Breast epithelium (tissue), 4 donors: Measurements from ENCODE around the gene SLC2A10. TPM values are rescaled to one million over a fixed set of nuclear protein-coding genes. Genes with fewer than 3 reads are reported as not detected.

Experiments used
- DNase-seq, 2 donors: peaks; one replicate each; pipeline ENCODE4 v3.0.0-alpha.2; 2019; ENCODE audit warnings: low spot score in 2 of 2
- H3K27ac ChIP-seq, 2 donors: fragments of 200-600 bp; sonication (generic) in 1 of 2; one replicate each; pipeline ENCODE4 v1.5.1; 2016 to 2019; ENCODE audit warnings: mild to moderate bottlenecking in 1 of 2
- H3K27me3 ChIP-seq, 2 donors: fragments of 200-600 bp; sonication (generic) in 1 of 2; one replicate each; pipeline versions ENCODE4 v1.5.1 to v1.6.0; 2017 to 2019; ENCODE audit warnings: control low read depth in 1 of 2, mild to moderate bottlenecking in 1 of 2
- H3K36me3 ChIP-seq: fragments of 200-600 bp; one replicate; pipeline ENCODE4 v1.5.1; 2019
- H3K4me1 ChIP-seq, 2 donors: fragments of 200-600 bp; sonication (generic); one replicate each; pipeline ENCODE4 v1.5.1; 2016 to 2019; ENCODE audit warnings: control low read depth in 1 of 2
- H3K4me3 ChIP-seq, 3 donors: fragments of 200-600 bp; sonication (generic); 1 replicate in 2 of 3; 2 replicates in 1 of 3; pipeline ENCODE4 v1.5.1; 2016 to 2019; ENCODE audit warnings: mild to moderate bottlenecking in 3 of 3, moderate library complexity in 2 of 3
- H3K9me3 ChIP-seq, 2 donors: fragments of 200-600 bp; sonication (generic) in 1 of 2; one replicate each; pipeline ENCODE4 v1.5.1; 2016 to 2019; ENCODE audit warnings: control low read depth in 1 of 2
- POLR2A ChIP-seq: fragments of 450-650 bp; IDR thresholded peaks from one replicate; pipeline ENCODE4 v1.6.1; 2016; ENCODE audit warnings: antibody characterized with exemption, mild to moderate bottlenecking, moderate library complexity
- POLR2AphosphoS5 ChIP-seq, 3 donors: sonication (generic); formaldehyde crosslinking; IDR thresholded peaks; one replicate each; pipeline ENCODE4 v1.6.1; 2017; ENCODE audit warnings: antibody characterized with exemption in 3 of 3
- intact Hi-C: fragments of 100-400 bp; cut with DNase I; formaldehyde crosslinking; loops from one replicate; pipeline ENCODE4 v1.15.1; 2023; ENCODE audit warnings: low total_unique reads
- total RNA-seq, 3 donors: library from RNA; depleted of rRNA; stranded (reverse); fragments of >200 nt; gene quantifications; one replicate each; pipeline ENCODE4 v1.1.0, GENCODE V29; 2016
- TF ChIP-seq, protein P1 (sequence below), 3 donors: fragments of 450-650 bp; IDR thresholded peaks; one replicate each; pipeline ENCODE4 v1.5.1; 2016 to 2017; ENCODE audit warnings: antibody characterized with exemption in 3 of 3, mild to moderate bottlenecking in 3 of 3, moderate library complexity in 3 of 3

The SLC2A10 gene
- total RNA-seq, 3 donors from 2014 or later = 19.8 to 42.9 (median 26.9) TPM

DNA sequence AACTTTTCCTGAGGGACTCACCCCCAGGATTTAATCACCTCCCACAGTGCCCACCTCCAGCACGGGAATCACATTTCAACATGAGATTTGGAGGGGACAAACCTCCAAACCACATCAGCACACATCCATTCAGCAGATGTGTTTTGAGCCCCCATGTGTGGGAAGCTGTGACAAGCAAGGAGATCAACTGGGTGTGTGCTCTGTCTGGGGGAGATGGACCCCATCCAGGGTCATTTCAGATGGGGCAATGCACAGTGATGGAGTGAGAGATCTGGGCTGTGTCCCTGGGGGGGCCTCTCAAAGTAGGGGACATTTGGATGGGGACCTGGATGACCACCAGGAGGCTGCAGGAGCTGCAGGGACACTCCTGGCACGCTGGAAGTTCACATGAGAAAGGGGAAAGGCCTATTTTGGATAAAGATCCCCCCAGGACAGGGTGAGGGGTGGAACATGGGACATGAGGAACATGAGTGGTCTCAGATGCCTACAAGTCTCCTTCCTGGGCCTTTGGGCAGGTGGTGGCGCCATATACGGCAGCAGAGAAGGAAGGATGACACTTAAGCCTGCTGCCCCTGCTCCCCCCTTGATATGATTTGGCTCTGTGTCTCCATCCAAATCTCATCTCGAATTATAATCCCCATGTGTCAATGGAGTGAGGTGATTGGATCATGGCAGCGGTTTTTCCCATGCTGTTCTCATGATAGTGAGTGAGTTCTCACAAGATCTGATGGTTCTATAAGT, 49.6 kb downstream of the SLC2A10 start:
- Histone ChIP-seq H3K36me3 (no peaks in the 10 kb centered on the region), H3K4me3 (no peak overlapping the region), H3K27me3 (no peaks in the 10 kb centered on the region), H3K9me3 (no peaks in the 10 kb centered on the region), H3K4me1 (peaks cover 0 to 4% of the 10 kb centered on the region in 2 donors), H3K27ac (no peak overlapping the region)
- no peak for TF ChIP-seq POLR2A
- TF ChIP-seq, protein P1, sequence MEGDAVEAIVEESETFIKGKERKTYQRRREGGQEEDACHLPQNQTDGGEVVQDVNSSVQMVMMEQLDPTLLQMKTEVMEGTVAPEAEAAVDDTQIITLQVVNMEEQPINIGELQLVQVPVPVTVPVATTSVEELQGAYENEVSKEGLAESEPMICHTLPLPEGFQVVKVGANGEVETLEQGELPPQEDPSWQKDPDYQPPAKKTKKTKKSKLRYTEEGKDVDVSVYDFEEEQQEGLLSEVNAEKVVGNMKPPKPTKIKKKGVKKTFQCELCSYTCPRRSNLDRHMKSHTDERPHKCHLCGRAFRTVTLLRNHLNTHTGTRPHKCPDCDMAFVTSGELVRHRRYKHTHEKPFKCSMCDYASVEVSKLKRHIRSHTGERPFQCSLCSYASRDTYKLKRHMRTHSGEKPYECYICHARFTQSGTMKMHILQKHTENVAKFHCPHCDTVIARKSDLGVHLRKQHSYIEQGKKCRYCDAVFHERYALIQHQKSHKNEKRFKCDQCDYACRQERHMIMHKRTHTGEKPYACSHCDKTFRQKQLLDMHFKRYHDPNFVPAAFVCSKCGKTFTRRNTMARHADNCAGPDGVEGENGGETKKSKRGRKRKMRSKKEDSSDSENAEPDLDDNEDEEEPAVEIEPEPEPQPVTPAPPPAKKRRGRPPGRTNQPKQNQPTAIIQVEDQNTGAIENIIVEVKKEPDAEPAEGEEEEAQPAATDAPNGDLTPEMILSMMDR (IDR thresholded peaks at IDR 0.05) = no peak
- TF ChIP-seq POLR2AphosphoS5 (IDR thresholded peaks at IDR 0.05) = no peak
- intact Hi-C loops = no loop called here
- no peak for DNase-seq

DNA sequence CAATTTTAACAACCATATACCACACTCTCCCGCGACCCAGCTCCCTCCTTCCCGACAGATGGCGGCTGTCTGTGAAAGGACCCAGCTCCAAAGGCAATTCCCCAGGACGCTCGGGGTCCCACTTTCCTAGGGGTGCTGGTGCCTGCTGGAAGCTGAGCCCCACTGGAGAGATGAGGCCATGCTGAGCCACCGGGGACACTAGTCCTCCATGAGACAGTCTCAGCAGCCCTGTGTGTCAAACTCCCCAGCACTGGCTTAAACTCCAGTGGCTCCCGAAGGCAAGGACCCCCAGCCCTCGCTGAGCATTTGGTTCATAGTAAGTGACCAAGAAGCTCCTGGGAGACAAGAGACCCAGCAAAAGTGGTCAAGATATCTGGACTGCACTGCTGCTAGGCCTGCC, 52.1 kb downstream of the SLC2A10 start:
- no peak overlapping the region for H3K27ac ChIP-seq
- no peaks in the 10 kb centered on the region for H3K27me3 ChIP-seq
- intact Hi-C loops = no loop called here
- no peaks in the 10 kb centered on the region for H3K36me3 ChIP-seq
- no peak for DNase-seq
- H3K4me1 ChIP-seq = peaks cover 0 to 4% of the 10 kb centered on the region in 2 donors
- no peaks in the 10 kb centered on the region for H3K9me3 ChIP-seq
- TF ChIP-seq POLR2A (no peak), POLR2AphosphoS5 (IDR thresholded peaks at IDR 0.05) (no peak)
- TF ChIP-seq, protein P1 (IDR thresholded peaks at IDR 0.05) = no peak
- no peak overlapping the region for H3K4me3 ChIP-seq

DNA sequence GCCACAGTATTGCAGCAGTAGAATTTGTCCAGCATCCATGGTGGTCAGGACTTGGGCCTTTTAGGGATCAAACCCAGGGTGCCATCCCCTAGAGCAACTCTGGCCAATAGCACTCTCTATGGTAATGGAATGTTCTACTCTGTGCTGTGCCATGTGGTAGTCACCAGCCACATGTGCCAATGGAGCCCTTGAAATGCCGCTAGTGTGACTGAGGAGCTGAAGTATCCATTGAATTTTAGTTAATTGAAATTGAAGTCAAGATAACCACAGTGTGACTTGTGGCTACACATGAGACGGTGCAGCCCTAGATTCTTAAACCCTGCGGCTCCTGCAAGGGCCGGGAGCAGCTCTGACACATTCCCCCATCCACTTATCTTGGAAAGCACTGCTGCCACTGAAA, 54.6 kb downstream of the SLC2A10 start:
- no peaks in the 10 kb centered on the region for H3K27me3 ChIP-seq
- H3K4me3 ChIP-seq = no peak overlapping the region
- no peak overlapping the region for H3K27ac ChIP-seq
- H3K4me1 ChIP-seq = no peaks in the 10 kb centered on the region
- intact Hi-C loops = no loop called here
- DNase-seq = no peak
- no peaks in the 10 kb centered on the region for H3K36me3 ChIP-seq
- TF ChIP-seq POLR2A (no peak), POLR2AphosphoS5 (IDR thresholded peaks at IDR 0.05) (no peak)
- TF ChIP-seq, protein P1 (IDR thresholded peaks at IDR 0.05) = no peak
- H3K9me3 ChIP-seq = no peaks in the 10 kb centered on the region

DNA sequence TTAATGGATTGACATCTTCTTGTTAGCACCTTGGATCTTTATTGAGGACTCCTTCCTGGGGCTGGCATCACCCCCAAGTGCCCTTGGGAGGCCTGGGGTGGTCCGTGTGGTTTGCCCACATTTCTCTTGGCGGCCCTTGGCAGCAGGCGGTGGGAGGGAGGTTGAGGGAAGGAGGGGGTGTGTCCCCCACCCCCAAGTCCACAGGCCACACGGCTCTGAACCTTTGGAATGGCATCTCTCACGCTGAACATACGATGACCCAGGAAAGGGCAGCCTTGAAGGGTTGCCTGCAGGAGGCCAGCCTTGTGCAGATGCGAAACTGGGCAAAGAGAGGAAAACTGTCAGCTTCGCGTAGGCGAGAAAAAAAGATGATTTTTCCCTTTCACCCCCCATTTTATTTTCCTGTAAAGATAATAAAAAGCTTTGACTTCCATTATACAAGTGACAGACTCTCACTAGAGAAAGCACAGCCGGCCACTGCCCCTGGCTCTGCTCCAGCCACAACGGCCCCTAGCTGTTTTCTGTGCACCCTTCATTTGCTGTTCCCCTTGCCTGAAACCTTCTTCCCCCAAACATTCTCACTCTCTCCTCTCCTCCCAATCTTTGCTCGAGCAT, 56.2 kb downstream of the SLC2A10 start:
- H3K27me3 ChIP-seq = no peaks in the 10 kb centered on the region
- no peak overlapping the region for H3K4me3 ChIP-seq
- H3K36me3 ChIP-seq = no peaks in the 10 kb centered on the region
- no peak for DNase-seq
- intact Hi-C loops = no loop called here
- H3K4me1 ChIP-seq = no peaks in the 10 kb centered on the region
- H3K9me3 ChIP-seq = no peaks in the 10 kb centered on the region
- H3K27ac ChIP-seq = no peak overlapping the region
- TF ChIP-seq POLR2A (no peak), POLR2AphosphoS5 (IDR thresholded peaks at IDR 0.05) (no peak)
- TF ChIP-seq, protein P1 (IDR thresholded peaks at IDR 0.05) = no peak

DNA sequence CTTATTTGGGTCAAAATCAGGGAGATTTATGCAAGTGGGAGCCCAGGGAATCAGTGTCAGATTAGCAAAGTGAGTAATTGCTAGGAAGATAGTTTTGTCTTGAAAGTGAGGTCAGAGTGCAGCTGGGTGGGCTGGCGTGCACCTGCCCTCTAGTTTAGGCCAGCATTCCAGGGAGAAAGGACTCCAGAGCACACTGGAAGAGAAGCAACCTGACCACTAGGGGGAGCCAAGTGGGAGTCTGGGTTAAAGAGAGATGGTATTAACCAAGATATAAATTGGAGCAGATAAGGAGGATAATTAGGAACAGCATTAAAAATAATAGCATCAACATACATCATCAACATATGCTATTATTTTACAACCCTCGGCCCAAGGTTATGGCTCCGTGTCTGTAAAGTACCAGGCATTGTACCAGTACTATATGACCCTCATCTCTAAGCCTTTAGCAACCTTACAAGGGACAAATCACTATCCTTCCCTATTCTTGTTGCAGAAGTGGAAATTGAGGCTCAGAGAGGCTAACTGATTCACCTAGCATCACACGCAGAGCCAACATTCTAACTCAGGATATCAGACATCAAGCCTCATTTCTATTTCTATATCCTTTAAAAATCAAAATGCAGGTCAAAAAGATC, 57.8 kb downstream of the SLC2A10 start:
- TF ChIP-seq, protein P1 (IDR thresholded peaks at IDR 0.05) = peak in 2 of 3 donors; percentile 31 to 37
- TF ChIP-seq POLR2AphosphoS5 (IDR thresholded peaks at IDR 0.05) = no peak
- no peak overlapping the region for H3K4me3 ChIP-seq
- H3K27me3 ChIP-seq = no peaks in the 10 kb centered on the region
- no peak for DNase-seq
- no peaks in the 10 kb centered on the region for H3K36me3 ChIP-seq
- intact Hi-C loops = no loop called here
- no peak overlapping the region for H3K27ac ChIP-seq
- H3K9me3 ChIP-seq = no peaks in the 10 kb centered on the region
- no peaks in the 10 kb centered on the region for H3K4me1 ChIP-seq
